ENCODE measurements around the gene SETD3.

The SETD3 gene

GRCh38 chr14:99452968-99453367 is 27.7 kb downstream of the SETD3 start:
- DNase-seq (ENCODE audit: extremely low read depth, low read depth), result no peak
- TF ChIP-seq CTCF (IDR thresholded peaks at IDR 0.05; ENCODE audit: low read depth, low read length), result no peak

GRCh38 chr14:99451234-99451633 is 29.4 kb downstream of the SETD3 start:
- no peak for DNase-seq (ENCODE audit: extremely low read depth, low read depth)
- no peak for TF ChIP-seq CTCF (IDR thresholded peaks at IDR 0.05; ENCODE audit: low read depth, low read length)

GRCh38 chr14:99450266-99450665 is 30.4 kb downstream of the SETD3 start:
- DNase-seq (ENCODE audit: extremely low read depth, low read depth), result no peak
- no peak for TF ChIP-seq CTCF (IDR thresholded peaks at IDR 0.05; ENCODE audit: low read depth, low read length)

- DNase-seq (ENCODE audit: extremely low read depth, low read depth), result no peak
- TF ChIP-seq CTCF (IDR thresholded peaks at IDR 0.05; ENCODE audit: low read depth, low read length), result no peak
These were observed 32.9 kb downstream of the SETD3 start for GRCh38 chr14:99447739-99448138.

- TF ChIP-seq CTCF (IDR thresholded peaks at IDR 0.05; ENCODE audit: low read depth, low read length), result no peak
- DNase-seq (ENCODE audit: extremely low read depth, low read depth), result no peak
These were observed 34.7 kb downstream of the SETD3 start for GRCh38 chr14:99445931-99446330.

- no peak for TF ChIP-seq CTCF (IDR thresholded peaks at IDR 0.05; ENCODE audit: low read depth, low read length)
- DNase-seq (ENCODE audit: extremely low read depth, low read depth), result no peak
These were observed 38.7 kb downstream of the SETD3 start for GRCh38 chr14:99441918-99442317.

- TF ChIP-seq CTCF (IDR thresholded peaks at IDR 0.05; ENCODE audit: low read depth, low read length), result no peak; the same call in 1 of the 2 replicates
- DNase-seq (ENCODE audit: extremely low read depth, low read depth), result no peak
These were observed 39.3 kb downstream of the SETD3 start for GRCh38 chr14:99441157-99441870.

All from AG09319 (cell line).